HEK293T (cell line): ENCODE data around the gene GPRC5C.

Experiments used
- BHLHE40 ChIP-seq: fragments of 450-650 bp; IDR thresholded peaks from 2 replicates; pipeline ENCODE4 v1.6.1; 2016; ENCODE audit warnings: mild to moderate bottlenecking, moderate library complexity, borderline replicate concordance
- ELF4 ChIP-seq: fragments of 450-650 bp; IDR thresholded peaks from 2 replicates; pipeline ENCODE4 v1.6.1; 2017; ENCODE audit warnings: antibody characterized with exemption
- FOXA1 ChIP-seq: fragments of 450-650 bp; IDR thresholded peaks from 2 replicates; pipeline ENCODE4 v1.6.1; 2016; ENCODE audit warnings: mild to moderate bottlenecking
- FOXK2 ChIP-seq: fragments of 450-650 bp; IDR thresholded peaks from 2 replicates; pipeline ENCODE4 v1.6.1; 2016; ENCODE audit warnings: mild to moderate bottlenecking
- LEF1 ChIP-seq: fragments of 450-650 bp; IDR thresholded peaks from 2 replicates; pipeline ENCODE4 v1.6.1; 2017; ENCODE audit warnings: mild to moderate bottlenecking, borderline replicate concordance
- PKNOX1 ChIP-seq: fragments of 450-650 bp; IDR thresholded peaks from 2 replicates; pipeline ENCODE4 v1.6.1; 2016
- SP1 ChIP-seq: fragments of 450-650 bp; IDR thresholded peaks from 2 replicates; pipeline ENCODE4 v1.6.1; 2017
- SUZ12 ChIP-seq: fragments of 450-650 bp; IDR thresholded peaks from 2 replicates; pipeline ENCODE4 v1.6.1; 2016; ENCODE audit warnings: mild to moderate bottlenecking
- TARDBP ChIP-seq: fragments of 450-650 bp; IDR thresholded peaks from 2 replicates; pipeline ENCODE4 v1.6.1; 2016

- no peak for TF ChIP-seq SUZ12
- TF ChIP-seq TARDBP = no peak
- TF ChIP-seq SP1 = no peak
- TF ChIP-seq PKNOX1 = no peak
- no peak for TF ChIP-seq FOXA1
- TF ChIP-seq ELF4 = no peak
- no peak for TF ChIP-seq BHLHE40
- no peak for TF ChIP-seq FOXK2
- TF ChIP-seq LEF1 = no peak
These were observed 23.2 kb downstream of the GPRC5C start for GRCh38 chr17:74455025-74455545.
